Cardiac fibroblast (primary cell): ENCODE measurements around the gene FSIP1.

Experiments
- DNase-seq, 2 donors: peaks; one replicate each; pipeline versions ENCODE4 v3.0.0 to v3.0.0-alpha.2; 2010; ENCODE audit warnings: low read depth in 2 of 2
- H3K4me3 ChIP-seq, 2 donors: replicated peaks in 1 of 2; 1 replicate in 1 of 2; 2 replicates in 1 of 2; pipeline ENCODE4 v1.5.1; 2011; ENCODE audit warnings: low read depth in 2 of 2, low read length in 2 of 2, mild to moderate bottlenecking in 2 of 2, moderate library complexity in 1 of 2
- CTCF ChIP-seq: IDR thresholded peaks from one replicate; pipeline ENCODE4 v1.5.1; 2011; ENCODE audit warnings: low read depth, mild to moderate bottlenecking, low read length, inconsistent platforms

Gene FSIP1

GRCh38 chr15:39787479-39787878 lies 4.8 kb upstream of the FSIP1 start:
- DNase-seq, result peak in 1 of 2 donors; percentile 51
- TF ChIP-seq CTCF, result no peak
- H3K4me3 ChIP-seq, result no peak overlapping the region

- peak; percentile 50 for TF ChIP-seq CTCF
- no peak overlapping the region for H3K4me3 ChIP-seq
- DNase-seq, result peak; percentile 79 to 82
These were observed 3.9 kb upstream of the FSIP1 start for GRCh38 chr15:39786447-39787056.

- no peak for DNase-seq
- no peak for TF ChIP-seq CTCF
- H3K4me3 ChIP-seq, result no peak overlapping the region
These were observed 3.2 kb upstream of the FSIP1 start for GRCh38 chr15:39785841-39786240.

- TF ChIP-seq CTCF, result no peak
- DNase-seq, result peak in 1 of 2 donors; percentile 14
- H3K4me3 ChIP-seq, result no peak overlapping the region
These were observed 2.5 kb upstream of the FSIP1 start for GRCh38 chr15:39785139-39785538.

- DNase-seq, result no peak
- H3K4me3 ChIP-seq, result no peak overlapping the region
- TF ChIP-seq CTCF, result no peak
These were observed 2.0 kb upstream of the FSIP1 start for GRCh38 chr15:39784638-39785037.

GRCh38 chr15:39784125-39784524 lies 1.5 kb upstream of the FSIP1 start:
- peak overlapping the region in 1 of 2 donors; percentile 85 for H3K4me3 ChIP-seq
- peak in 1 of 2 donors; percentile 58 for DNase-seq
- TF ChIP-seq CTCF, result no peak

GRCh38 chr15:39783244-39783820 lies 691 bp upstream of the FSIP1 start:
- TF ChIP-seq CTCF, result no peak
- DNase-seq, result peak in 1 of 2 donors; percentile 36
- peak overlapping the region; percentile 78 to 85 for H3K4me3 ChIP-seq
